ENCODE data around the gene MDP1. TPM values are rescaled to one million over a fixed set of nuclear protein-coding genes. Genes with fewer than 3 reads are reported as not detected.

Gene MDP1
- 10 to 100 TPM; 32.7 to 48.2 (median 37.3) TPM for polyA plus RNA-seq (ENCODE audit: low read depth in 6 of 6)

DNA sequence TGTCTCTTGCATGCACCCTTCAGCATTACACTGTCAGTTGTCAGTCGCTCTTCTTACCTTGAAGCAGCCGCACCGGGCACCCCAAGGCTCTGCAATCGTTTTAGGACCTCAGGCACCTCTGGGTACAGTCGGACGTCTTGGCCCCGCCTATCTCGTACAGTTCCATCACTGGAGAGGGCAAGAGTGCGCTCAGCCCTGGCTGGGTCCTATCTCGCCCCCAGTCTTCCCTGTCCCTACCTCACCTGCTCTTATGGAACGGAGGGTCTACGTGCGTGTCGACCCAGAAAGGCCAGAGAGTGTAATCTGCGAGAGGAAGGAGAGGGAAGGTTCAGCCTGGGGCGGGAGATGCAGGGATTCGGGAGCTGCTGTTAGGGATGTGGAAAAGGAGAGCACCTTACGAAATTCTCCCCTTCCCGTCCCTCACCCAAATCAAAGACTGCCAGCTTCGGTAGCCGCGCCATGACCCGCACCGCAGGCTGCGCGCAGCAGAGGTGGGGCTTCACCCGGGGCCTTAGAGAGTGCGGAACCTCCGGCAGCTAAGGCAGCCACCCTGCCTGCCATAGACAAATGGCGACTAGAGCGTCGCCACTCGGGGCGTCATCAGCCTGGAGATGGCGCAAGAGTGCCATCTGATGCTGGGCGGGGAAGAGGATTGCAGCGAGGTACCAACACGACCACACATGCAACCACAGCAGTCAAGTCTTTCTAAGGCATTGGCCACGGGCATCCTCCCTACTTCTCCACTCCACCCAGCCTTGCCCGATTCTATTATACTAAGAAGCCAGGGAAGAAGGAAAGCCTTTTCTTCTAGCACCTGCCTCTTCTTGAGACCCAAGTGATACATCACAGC lies at the start of gene MDP1:
MDP1 (minus strand) TSS at position 572 of the 850 bp plus-strand sequence; CDS start at position 461, 111 bp downstream.
- Mint-ChIP-seq H3K36me3 (peaks cover 0 to 10% of the 10 kb centered on the region in 2 donors), H3K4me1 (peaks cover 37 to 59% (median 43%) of the 10 kb centered on the region in 3 donors), H3K27me3 (no peaks in the 10 kb centered on the region), H3K4me3 (peak within 1 kb of the TSS; percentile 91 to 97 (median 94)), H3K27ac (peak within 1 kb of the TSS; percentile 79 to 99 (median 98)), H3K9me3 (no peaks in the 10 kb centered on the region)
- ATAC-seq (ENCODE audit: low read depth in 2 of 2) = peak; percentile 71 to 72
- peak; percentile 85 for DNase-seq

DNA sequence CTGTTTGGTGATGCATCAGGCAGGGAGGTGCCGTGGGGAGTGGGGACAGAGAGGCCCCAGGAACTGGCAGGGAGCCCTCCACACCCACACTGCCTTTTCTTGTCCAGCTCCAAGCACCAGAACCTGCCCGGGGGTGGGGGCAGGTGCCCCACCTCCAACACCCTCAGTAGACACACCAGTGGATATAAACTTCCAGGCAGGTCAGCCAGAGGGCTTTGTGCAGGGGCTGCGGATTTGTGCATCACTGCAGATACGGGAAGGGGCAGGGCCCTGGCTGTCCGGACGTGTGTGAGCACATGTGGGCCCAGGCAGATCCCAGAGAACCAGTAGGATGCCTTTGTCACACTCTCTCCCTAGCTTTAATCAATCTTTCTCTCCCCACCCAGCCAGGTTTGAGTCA lies 48.4 kb upstream of the MDP1 start:
- H3K4me1 Mint-ChIP-seq = peaks cover 0 to 14% (median 9%) of the 10 kb centered on the region in 3 donors
- H3K4me3 Mint-ChIP-seq = no peak overlapping the region
- H3K9me3 Mint-ChIP-seq = no peaks in the 10 kb centered on the region
- no peak for ATAC-seq (ENCODE audit: low read depth in 2 of 2)
- peak overlapping the region in 1 of 6 donors; percentile 84 for H3K27ac Mint-ChIP-seq
- no peaks in the 10 kb centered on the region for H3K27me3 Mint-ChIP-seq
- no peak for DNase-seq
- peaks cover 7 to 22% of the 10 kb centered on the region in 2 donors for H3K36me3 Mint-ChIP-seq

DNA sequence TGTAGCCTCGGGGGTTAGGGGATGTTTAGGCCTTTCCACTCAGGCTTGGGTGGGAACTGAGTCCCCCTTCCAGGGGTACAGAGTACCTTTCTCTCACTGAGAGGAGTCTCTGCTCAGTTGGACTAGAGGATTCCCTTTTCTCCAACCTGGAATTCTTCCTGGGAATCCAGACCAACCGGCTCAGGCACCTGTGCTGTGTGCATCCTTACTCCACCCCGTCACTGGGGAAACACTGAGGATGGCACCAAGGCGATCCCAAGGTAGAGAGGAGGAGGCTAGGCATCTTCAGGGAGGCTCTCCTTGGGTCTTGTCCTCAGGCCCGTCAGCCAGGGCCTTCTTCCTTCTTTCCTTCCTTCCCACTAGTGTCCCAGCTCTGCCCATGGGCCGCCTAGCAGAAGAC lies 48.0 kb upstream of the MDP1 start:
- Mint-ChIP-seq H3K27me3 (no peaks in the 10 kb centered on the region), H3K36me3 (peaks cover 7 to 22% of the 10 kb centered on the region in 2 donors), H3K4me3 (no peak overlapping the region), H3K4me1 (peaks cover 0 to 14% (median 9%) of the 10 kb centered on the region in 3 donors), H3K9me3 (no peaks in the 10 kb centered on the region), H3K27ac (no peak overlapping the region)
- ATAC-seq (ENCODE audit: low read depth in 2 of 2) (no peak), DNase-seq (no peak)

DNA sequence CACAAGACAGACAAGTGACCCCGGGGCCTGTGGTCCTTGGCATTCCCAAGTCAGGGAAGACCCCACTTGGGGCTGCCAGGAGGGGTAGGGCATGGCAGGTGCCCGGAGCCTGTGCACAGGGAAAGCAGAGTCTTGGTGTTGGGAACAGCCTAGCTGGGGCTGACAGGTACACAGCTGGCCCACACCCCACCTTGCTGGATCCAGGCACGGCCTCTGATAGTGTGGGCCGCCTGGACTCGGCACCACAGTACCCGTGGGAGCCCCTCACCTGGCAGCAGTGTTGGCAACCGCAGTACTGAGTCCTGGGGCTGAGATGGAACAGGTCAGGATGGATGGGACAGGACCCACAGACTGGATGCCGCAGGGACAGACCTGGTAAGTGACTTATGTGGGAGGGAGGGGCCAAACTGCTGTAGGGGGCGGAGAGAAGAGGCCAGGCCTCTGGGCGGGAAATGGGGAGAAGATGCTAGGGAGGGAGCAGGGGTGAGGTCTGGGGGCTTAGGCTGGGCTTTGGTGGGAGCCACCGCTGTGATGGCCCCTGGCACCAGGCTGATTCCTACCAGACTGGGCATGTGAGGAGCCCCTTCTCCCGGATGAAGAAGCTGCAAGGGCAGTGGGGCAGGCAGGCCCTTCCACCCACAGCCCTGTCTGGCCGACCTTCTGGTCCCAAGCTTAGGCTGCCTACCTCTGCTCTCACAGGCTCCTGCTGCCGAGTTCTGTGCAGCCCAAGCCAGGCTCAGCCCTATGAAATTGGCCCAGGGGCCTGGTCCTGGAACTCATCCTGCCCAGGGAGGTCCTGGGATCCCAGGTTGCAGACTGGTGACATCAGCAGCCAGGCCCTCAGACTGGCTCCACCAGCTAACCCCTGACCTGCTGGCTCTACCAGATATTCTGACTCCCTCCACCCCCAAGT lies 47.2 kb upstream of the MDP1 start, which contains the start of gene TGM1:
TGM1 (minus strand) TSS at position 357 of the 913 bp plus-strand sequence. CDS start 825 bp downstream, outside the sequence.
- Mint-ChIP-seq H3K27ac (peak within 1 kb of the TSS in 3 of 6 donors; percentile 50 to 86 (median 61)), H3K27me3 (no peaks in the 10 kb centered on the region), H3K36me3 (peaks cover 7 to 22% of the 10 kb centered on the region in 2 donors), H3K9me3 (no peaks in the 10 kb centered on the region), H3K4me1 (peaks cover 0 to 14% (median 6%) of the 10 kb centered on the region in 3 donors), H3K4me3 (no peak within 1 kb of the TSS)
- DNase-seq (no peak), ATAC-seq (ENCODE audit: low read depth in 2 of 2) (no peak)

DNA sequence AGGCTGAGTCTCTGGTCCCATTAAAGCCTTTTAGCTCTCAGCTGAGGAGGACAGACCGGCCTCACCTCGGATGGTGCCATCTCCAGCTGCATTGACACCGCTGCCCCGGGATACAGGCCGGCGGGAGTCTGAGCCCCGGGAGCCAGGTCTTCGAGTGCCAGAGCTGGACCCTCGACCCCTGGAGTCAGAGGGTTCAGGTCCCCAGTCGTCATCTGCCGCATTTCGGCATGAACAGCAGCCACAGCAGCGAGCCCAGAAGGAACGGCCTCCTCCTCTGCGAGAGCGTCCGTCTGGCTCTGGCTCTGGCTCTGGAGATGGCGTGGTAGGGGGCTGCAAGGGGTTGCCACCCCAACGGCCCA lies 46.1 kb upstream of the MDP1 start:
- Mint-ChIP-seq H3K36me3 (peaks cover 3 to 16% of the 10 kb centered on the region in 2 donors), H3K4me1 (peaks cover 0 to 9% (median 3%) of the 10 kb centered on the region in 3 donors), H3K4me3 (no peak overlapping the region), H3K27ac (peak overlapping the region in 1 of 6 donors; percentile 49), H3K27me3 (no peaks in the 10 kb centered on the region), H3K9me3 (no peaks in the 10 kb centered on the region)
- DNase-seq (no peak), ATAC-seq (ENCODE audit: low read depth in 2 of 2) (no peak)

DNA sequence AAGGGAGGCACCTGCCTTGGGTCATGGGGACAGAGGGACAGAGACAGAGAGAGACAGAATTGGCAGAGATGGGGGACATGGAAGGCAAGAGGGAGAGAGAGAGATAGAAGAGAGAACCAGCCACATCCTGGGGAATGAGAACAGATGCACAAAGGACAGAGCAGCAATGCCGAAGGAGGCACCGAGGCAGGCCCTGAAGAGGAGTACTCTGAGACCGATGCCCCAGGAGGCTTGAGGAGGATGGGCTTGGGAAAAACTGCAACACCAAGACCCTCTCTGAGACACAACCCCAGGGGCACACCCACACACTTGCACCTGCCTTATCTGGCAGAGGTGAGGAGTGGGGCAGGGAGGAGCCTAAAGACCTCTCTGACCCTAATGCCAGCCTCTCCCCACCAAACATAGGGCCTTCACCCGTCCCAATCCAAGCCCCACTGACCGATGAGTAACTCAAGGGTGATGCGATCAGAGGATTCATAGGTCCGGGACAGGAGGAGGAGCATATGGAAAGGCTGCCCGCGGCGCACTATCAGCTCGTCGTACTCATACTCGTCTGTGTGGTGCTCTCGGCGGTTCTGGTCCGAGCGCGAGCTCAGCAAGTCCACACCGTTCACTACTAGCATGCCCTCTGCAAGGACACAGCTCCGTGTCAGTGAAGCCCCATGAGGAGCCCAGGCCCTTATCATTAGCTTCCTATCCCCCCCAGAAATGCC lies 45.5 kb upstream of the MDP1 start:
- peaks cover 0 to 10% of the 10 kb centered on the region in 2 donors for H3K36me3 Mint-ChIP-seq
- H3K27me3 Mint-ChIP-seq = no peaks in the 10 kb centered on the region
- no peak for ATAC-seq (ENCODE audit: low read depth in 2 of 2)
- peak overlapping the region in 4 of 6 donors; percentile 12 to 80 (median 60) for H3K27ac Mint-ChIP-seq
- H3K9me3 Mint-ChIP-seq = no peaks in the 10 kb centered on the region
- H3K4me3 Mint-ChIP-seq = no peak overlapping the region
- DNase-seq = no peak
- H3K4me1 Mint-ChIP-seq = peaks cover 0 to 4% (median 0%) of the 10 kb centered on the region in 3 donors

DNA sequence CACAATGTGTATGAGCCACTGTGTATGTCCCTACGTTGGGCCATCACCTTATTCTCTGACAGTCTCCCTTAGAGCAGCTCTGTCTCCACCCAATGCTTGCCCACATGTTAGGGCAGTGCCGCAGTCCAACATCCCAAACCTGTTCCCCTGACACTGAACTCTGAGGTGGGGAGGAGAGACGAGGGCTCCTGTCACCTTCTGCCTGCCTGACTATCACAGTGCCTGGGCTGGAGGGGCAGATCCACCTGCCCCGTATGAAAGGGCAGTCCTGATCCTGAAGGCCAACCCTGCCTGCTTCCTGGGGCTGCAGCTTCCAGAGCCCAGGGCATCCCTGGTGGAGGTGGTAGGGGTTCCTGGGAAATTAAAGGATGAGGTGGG lies 44.9 kb upstream of the MDP1 start:
- Mint-ChIP-seq H3K27ac (peak overlapping the region in 1 of 6 donors; percentile 12), H3K36me3 (peaks cover 0 to 7% of the 10 kb centered on the region in 2 donors), H3K4me3 (no peak overlapping the region), H3K9me3 (no peaks in the 10 kb centered on the region), H3K27me3 (no peaks in the 10 kb centered on the region), H3K4me1 (no peaks in the 10 kb centered on the region)
- DNase-seq (no peak), ATAC-seq (ENCODE audit: low read depth in 2 of 2) (no peak)

DNA sequence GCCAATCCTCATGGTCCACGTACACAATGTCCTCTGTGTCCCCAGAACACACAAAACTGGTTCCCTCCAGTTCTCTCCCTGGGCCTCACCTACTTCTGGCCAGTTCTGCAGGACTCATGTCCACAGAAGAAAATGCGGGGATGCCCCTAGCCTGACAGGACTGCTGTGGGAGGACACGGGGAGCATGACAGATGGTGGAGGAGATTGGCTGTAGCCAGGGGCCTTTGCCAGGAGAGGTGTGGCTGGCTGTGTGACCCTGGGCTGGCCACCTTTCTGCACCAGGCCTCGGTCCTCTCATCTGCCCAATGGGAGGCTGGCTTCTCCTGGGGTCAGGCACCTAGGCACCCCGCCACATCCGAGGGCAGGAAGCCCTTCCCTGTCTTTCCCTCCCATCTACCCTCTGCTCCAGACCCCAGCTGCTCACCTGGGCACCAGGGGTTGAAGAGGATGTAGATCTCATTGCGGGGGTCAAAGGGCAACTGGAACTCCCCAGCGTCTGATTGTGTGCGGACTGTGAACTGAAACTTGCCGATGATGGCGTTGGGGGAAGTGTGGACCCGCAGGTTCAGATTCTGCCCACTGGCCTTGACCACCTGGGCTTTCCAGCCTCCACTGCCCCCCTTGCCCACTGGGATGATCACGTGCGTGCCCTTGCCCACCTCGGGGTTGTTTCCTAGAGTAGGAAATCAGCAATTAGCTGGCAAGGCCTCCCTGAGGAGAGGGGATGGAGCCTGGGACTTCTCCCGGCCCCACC lies 44.3 kb upstream of the MDP1 start:
- Mint-ChIP-seq H3K36me3 (peaks cover 0 to 7% of the 10 kb centered on the region in 2 donors), H3K9me3 (no peaks in the 10 kb centered on the region), H3K27me3 (no peaks in the 10 kb centered on the region), H3K4me1 (no peaks in the 10 kb centered on the region), H3K4me3 (no peak overlapping the region), H3K27ac (peak overlapping the region in 2 of 6 donors; percentile 12 to 75)
- DNase-seq (no peak), ATAC-seq (ENCODE audit: low read depth in 2 of 2) (no peak)

DNA sequence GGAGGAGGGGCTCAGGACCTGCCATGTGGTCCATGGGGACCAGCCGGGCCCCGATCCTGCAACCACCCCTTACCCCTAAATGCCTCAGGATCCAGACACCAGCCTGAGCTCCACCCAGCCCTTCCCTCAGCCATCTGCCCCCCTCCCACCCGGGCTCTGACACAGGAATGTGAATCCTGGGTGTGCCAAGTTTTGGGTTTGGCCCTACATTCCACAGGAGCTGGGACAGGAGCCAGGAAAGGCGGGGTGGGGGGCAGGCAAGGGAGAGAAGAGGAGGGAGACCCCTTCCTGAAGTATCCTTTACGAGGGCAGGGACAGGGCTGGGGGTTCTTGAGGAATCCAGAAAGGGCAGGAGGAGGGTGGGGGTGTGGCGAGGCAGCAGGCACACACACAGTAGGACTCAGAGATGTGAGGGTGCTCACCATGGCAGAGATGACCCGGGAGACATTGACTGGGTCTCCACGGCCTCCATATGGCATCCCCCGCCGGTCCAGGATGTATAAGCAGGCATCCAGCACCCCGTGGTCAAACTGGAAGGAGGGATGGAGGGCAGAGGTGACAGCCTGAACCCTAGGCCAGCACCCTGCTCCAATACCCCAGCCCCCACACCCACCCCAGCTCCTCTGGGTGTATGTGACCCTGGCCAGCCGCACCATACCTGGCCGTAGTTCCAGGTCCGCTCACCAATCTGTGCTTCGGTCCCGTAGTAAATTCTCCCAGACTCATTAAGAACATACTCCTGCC lies 43.6 kb upstream of the MDP1 start:
- H3K36me3 Mint-ChIP-seq = peaks cover 0 to 7% of the 10 kb centered on the region in 2 donors
- ATAC-seq (ENCODE audit: low read depth in 2 of 2) (no peak), DNase-seq (no peak)
- no peaks in the 10 kb centered on the region for H3K4me1 Mint-ChIP-seq
- peak overlapping the region in 1 of 8 donors; percentile 21 for H3K4me3 Mint-ChIP-seq
- no peaks in the 10 kb centered on the region for H3K27me3 Mint-ChIP-seq
- peak overlapping the region in 1 of 6 donors; percentile 75 for H3K27ac Mint-ChIP-seq
- no peaks in the 10 kb centered on the region for H3K9me3 Mint-ChIP-seq

DNA sequence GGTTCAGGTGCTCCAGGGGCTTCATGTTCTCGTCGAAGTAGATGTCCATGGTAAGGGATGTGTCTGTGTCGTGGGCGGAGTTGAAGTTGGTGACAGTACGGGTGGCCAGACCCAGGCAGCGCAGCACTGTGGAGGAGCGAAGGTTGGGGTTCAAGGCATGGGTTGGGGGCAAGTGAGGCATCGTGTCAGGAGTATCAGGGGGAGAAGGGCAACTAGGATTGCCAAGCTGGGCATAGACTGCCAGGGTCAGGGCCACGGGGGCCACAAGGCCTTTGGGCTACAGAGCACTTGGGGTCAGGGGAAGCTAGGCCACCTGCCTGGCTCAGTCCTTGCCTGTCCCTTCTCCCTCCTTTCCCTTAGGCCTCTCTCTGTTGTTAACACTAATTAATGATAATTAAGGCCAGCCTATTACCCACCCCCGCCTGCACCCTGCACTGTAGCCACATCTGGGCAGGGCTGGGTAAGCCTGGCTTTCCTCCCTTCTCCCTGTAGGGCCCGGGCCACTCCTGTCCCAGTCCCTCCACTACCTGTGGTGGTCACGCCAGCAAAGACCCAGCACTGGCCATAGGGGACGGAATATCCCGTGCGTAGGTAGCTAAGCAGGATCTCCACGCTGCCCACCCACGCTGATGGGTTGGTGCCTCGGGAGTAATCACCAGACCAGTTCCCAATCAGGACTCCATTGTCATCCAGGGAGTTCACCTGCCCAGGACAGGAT lies 42.8 kb upstream of the MDP1 start:
- ATAC-seq (ENCODE audit: low read depth in 2 of 2) = no peak
- no peaks in the 10 kb centered on the region for H3K9me3 Mint-ChIP-seq
- no peak overlapping the region for H3K4me3 Mint-ChIP-seq

DNA sequence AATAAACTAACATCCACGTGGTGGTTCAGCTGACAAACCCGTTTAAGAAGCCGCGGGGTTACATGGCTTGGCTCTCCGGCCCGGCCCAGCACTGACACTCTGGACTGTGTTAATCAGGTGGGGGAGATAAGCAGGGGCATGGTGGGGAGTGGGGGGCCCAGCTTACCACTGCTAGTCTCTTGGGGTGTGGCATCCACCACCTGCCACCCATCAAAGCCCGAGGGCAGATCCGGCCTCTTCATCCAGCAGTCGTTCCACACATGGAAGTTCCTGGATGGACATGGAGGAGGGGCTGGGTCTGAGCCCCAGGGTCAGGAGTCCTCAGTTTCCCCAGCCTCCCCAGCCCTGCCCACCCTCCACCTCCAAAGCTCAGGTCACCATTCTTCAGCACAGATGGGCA lies 42.3 kb upstream of the MDP1 start:
- ATAC-seq (ENCODE audit: low read depth in 2 of 2) = no peak
- Mint-ChIP-seq H3K9me3 (no peaks in the 10 kb centered on the region), H3K36me3 (peaks cover 0 to 7% of the 10 kb centered on the region in 2 donors)

More for the DNA sequence above, 42.8 kb upstream of the MDP1 start:
- Mint-ChIP-seq H3K36me3 (peaks cover 0 to 7% of the 10 kb centered on the region in 2 donors), H3K4me1 (no peaks in the 10 kb centered on the region), H3K27me3 (no peaks in the 10 kb centered on the region), H3K27ac (peak overlapping the region in 1 of 6 donors; percentile 39)
- no peak for DNase-seq

More for the DNA sequence above, 42.3 kb upstream of the MDP1 start:
- Mint-ChIP-seq H3K4me1 (no peaks in the 10 kb centered on the region), H3K27ac (peak overlapping the region in 1 of 6 donors; percentile 39), H3K27me3 (no peaks in the 10 kb centered on the region), H3K4me3 (no peak overlapping the region)
- no peak for DNase-seq

All from naive B cell (primary cell).